T-helper 9 cell (primary cell): ENCODE measurements around the gene RNF14.

Experiments used
- DNase-seq: peaks from one replicate; pipeline ENCODE4 v3.0.0-alpha.2; 2020

The RNF14 gene

DNA sequence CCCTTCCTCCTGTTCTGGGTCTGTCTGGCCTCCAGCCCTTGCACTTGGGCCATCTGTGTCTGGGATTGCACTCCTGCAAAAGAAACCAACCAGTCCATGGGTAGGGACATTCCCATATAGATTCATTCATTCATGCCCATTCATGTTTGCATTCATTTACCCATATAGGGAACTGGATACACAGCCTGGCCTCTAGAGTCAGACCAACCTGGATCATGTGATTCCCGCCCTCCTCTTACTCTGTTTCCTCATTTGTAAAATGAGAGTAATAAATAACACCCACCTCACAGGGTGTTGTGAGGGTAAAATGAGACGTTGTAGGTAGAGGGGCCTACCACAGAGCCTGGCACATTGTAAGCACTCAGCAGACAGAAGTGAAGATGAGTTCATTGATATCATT is 19.4 kb upstream of the RNF14 start:
- no peak for DNase-seq

DNA sequence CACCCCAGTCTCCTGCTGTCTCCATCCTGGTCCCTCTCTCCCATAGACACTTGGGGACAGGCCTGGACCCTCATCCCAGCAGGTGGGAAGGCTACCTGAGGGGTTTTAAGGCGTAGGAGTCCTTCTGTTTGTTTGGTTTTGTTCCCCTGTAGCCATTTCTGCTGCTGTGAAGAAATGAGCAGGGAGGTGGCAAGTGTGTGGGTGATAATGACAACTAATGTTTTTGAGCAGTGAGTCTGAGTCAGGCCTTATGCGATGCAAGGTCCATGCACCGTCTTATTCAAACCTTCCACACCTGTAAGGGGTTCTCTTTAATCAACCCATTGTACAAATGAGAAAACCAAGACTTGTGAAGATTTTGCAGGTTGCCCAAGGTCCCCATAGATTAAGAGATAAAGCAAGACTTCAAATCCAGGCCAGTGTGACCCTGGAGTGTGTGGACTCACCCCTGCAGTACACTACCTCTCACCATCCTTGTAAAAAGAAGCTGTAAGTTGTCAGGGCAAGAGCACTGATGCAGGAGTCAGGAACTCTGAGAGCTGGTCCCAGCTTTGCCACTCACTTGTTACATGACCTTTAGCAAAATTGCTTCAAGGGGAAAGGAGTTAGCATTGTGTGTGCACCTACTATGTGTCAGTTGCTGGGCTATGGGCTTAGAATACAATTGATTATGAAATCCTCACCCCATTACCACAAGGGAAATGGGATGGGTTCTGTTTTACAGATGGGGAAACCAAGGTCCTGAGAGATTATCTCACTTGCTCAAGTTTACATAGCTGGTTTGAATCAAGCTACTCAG is 18.5 kb upstream of the RNF14 start:
- no peak for DNase-seq

DNA sequence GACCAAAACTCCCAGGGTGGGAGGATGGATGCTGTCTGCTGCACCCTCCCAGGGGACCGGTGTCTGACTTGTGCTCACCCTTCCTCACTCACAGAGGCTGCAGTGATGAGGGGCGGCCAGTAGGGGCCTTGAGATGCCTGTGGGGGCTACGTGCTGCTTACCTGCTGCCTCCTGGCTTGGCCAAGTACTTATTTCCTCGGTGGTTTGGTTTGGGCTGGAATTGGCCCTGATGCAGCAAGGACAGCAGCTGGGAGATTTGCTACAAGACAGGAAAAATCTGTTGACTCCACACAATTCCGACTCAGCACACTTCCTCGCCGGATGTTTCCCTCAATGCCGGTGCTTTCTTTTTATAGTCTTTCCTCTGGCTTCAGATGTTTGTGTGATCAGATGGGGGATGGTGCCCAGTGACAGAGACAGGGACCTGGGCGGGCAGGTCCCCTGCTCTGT is 17.5 kb upstream of the RNF14 start:
- DNase-seq = no peak

DNA sequence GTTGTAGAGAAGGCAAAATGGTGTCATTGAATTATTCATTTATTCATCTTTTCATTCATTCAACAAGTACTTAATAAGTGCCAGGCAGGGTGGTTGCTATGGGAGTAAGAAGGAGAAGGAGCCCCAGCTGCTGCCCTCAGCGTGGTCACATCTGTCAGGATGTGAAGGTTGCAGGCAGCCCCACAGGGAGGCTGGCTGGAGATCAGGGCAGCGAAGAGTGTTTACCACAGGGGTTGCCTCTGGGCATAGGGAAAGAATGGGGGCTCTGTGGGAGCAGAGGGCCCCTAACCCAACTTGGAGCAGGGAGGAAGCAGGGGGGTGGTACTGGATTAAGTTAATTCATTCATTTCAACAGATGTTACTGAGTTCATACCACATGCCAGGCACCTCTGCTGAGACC is 16.9 kb upstream of the RNF14 start:
- DNase-seq = no peak

DNA sequence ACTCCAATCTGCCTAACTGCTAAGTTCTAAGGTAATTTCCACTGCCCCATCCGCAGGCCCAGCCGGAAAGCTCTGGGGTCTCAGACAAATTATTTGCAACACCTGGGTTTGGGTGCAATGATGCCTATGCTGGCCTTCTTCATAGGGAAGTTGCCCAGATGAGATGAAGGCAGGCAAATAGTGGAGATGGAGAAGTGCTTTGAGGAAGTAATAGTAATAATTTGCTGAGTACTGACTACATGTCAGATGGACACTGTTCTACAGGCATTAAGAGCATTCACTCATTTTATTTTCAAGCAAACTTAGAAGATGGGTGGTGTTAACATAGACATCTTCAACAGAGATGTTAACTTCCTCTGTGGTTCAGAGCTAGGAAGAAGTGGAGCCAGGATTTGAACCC is 14.7 kb upstream of the RNF14 start:
- DNase-seq = no peak

DNA sequence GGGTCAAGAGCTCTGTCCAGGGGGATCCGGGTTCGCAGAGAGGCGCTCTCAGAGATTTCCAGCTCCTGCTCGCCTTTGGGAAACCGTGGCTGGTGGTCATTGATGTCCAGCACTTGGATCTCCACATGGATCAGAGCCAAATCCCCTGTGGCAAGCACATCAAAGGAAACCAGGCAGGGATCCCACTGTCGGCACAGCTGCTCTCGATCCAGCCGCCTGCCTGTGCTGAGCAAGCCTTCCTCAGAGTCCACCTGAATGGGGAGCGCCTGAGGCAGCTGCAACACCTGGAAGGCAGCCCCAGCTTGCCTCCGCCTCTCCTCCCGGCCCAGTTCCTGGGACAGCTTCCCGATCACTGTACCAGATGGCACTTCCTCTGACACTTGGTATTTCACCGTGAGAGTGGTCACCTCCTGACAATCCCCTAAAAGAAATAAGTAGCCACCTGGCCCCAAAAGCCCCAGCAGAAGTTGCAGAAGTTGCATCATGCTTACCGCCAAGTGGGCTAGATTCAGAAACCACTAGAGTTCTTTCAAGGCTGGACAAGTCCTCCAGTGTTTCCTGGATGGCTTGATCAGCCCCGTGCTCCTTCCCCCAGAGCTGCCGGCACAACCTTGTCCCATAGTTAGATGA is 11.4 kb upstream of the RNF14 start:
- no peak for DNase-seq

DNA sequence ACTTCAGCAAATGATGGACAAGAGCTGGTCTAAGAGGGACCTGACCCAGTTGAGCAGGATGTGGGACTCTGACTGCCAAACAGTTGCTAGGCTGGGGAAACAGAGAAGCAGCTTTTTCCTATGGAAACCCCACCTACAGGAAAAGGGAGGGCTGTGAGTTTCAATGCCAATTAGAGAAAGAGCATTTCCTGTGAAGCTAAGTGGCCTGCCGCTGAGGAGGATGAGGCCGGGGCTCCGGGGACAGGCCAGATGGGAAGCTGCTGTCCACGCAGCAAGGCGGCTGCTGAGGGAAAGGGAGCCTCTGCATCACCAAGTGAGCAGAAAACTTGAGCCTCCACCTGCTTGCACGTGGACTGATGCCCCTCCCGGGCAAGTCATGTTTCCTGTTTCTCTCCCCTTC is 10.8 kb upstream of the RNF14 start, which contains the start of gene PCDH12:
Gene PCDH12 (minus strand): TSS at position 90 of the 400 bp plus-strand sequence. CDS start 351 bp downstream, outside the sequence.
- DNase-seq = no peak

DNA sequence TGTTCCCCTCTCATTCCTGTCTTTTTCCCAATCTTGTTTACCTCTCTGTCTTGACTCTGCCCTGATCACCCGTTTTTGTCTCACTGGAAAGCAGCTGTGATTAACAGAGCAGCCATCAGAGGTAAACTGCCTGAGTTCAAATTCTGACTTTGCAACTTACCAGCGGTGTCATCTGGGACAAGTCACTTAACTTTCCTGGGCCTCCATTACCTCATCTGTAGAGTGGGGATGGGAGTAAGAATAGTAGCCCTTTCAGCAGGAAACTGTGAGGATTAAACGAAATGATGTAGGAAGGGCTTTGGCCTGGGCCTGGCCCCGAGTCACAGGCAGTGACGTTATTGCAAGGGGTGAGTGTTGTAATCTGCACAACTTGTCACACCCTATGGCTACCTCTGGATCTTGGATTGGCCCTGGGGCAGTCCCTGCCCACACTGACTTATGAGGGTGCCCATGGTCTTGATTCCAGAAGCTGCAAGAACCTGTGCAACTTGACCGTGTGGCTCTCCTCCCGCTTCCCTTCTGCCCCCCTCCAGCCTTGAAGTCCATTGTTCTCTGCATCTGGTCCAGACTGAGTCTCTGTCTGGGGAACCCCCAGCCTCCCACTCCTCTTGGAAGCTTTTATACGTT is 10.2 kb upstream of the RNF14 start:
- no peak for DNase-seq

DNA sequence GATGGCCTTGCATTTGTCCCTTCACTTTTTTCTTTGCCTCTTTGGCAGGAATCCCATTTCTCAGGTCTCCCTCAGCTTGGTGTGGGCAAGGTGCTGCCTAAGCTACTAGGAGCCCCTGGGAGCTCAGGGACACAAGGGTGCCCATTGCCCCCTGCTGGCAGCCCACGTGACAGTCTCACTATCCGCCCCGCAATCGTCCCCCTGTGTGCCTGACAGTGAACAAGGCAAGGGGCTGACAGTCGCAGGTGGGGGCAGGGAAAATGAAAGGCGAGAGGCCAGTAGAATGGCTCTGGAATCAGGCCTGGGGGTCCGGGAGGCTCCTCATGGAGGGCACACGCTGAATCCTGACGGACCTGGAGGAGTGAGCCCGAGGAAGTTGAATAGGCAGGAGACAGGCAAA is 8.9 kb upstream of the RNF14 start:
- DNase-seq = no peak

DNA sequence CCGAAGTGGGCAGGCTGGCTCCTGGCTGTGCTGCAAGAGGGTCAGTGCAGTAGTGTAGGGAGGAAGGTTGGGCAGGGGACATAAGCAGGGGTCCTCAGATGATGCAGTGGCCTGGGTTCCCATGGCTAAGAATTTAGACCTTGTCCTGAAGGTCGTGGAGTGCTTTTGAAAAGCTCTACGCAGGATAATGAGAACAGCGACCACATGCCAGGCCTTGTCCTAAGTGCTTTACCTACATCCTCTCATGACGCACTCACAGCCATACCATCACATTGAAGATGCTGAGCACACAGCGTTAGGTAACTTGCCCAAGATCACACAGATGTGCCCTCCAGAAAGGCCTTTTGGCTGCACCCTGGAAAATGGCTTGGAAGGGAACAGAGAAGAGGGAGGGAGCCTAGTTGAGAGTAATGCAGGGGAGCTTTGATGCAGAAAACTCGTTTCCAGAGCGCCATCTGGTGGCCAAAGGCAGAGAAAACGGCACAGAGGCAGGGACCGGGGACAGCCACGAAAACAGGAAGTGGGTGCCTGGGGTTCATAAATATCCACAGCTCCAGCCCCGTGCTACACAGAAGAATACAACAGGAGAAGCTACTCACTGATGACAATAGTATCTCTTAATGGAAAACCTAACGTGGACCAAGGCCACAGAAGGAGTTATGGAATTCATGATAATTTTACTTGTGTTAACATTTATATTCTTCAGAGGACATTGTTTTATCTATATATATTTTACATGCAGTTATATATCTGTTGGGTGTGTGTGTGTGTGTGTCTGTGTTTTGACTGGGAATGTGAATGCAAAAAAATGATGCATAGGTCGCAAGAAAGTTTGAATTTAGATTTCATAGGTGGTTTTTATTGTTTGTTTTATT is 8.2 kb upstream of the RNF14 start:
- peak; percentile 91 for DNase-seq

DNA sequence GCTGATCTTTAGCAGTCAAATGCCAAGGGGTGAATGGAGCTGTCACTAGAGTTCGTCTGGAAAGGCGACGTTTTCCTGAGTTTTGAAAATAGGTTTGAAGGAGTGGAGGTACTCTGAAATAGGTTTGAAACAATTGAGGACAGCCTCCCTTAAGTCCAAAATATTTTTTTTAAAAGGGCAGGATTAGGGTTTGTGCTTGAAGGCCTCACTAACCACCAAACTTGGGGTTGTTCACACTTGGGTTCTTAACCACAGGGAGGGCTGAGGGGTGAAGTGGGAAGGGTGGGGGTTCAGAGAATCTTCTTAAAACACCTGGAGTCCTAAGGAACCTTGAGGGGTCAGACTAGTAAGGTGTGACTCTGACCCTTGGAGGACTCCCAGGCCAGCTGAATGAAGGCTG is 7.4 kb upstream of the RNF14 start:
- DNase-seq = no peak

DNA sequence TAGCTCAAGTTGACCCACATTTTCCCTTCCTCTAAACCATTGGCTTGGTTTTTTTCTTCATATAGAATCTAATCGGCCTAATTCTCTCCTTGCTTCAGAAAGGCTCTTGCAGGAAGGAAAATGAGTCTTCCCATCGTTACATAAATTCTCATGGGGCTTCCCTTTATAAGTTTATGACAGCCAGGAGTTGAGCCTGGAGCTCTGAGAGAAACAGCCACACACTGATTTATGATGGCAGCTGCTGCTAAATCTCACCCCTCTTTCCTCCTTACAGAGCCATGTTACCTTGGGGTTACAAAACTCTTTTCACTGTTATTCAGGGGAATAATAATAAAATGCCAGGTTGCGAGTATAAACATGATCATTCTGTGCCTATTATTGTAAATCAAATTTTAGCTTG is 5.2 kb upstream of the RNF14 start:
- no peak for DNase-seq

DNA sequence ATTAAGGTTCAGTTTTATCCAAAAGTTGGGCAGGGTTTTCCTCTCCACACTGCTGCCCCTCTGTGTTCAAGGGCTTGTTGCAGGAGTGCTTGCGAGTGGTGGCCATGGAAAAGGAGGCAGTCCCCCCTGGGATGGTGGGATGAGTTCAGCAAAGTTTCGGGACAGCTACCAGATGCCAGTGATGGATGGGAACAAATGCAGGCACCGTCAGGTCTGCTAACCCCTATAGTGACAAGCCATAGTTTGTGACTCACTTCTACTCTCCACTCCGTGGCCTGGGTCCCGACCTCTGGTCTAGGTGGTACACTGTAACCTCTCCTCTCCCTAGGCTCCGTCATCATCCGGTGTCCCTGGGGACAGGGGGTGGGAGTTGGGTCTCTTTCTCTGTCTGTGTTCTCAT is 3.8 kb upstream of the RNF14 start:
- DNase-seq = no peak

DNA sequence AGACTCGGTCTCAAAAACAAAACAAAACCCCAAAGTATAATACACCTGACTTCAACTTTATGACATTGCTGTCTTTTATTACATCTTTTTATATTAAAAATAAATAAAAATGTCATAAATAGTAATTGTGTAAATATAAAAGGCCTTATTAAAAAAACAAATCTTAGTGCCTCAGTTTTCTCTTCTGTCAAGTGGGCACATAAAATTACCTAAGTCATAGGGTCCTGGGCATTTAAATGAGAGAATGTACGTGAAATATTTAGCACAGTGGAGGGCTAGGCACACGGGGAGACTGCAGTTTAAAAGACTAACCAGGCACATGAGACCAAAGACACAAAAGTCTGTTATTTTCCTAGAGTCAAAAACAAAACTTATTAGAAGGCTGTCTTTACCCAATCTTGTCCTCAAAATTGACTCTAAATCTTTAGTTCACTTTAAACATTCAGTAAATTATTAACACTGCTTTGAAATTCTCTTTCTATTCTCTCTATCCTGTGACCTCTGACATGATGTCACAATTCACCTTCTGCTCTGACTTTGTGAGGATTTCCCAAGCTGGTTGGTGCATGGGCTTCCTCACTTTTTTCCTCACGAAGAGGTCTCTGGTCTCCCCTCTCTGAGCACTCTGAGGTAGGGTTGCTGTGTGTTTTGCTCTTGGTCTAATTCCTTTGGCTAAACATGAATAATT is 2.5 kb upstream of the RNF14 start:
- DNase-seq = no peak

DNA sequence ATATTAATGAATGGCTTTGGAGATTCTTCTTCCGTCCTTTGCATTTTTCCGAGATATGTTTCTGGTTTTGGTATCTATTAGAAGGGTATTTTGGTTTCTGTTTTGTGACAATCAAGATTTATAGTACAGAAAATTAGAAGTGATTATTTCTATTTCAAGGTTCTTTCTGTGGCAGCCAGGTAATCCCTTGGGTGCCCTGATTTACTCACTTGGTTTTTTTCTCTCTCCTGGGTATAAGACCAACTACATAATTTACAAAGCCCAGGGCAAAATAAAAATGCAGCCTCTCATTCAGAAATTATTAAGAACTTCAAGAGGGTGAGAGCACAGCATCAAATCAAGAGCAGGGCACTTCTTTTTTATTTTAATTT is 2.0 kb upstream of the RNF14 start:
- no peak for DNase-seq

DNA sequence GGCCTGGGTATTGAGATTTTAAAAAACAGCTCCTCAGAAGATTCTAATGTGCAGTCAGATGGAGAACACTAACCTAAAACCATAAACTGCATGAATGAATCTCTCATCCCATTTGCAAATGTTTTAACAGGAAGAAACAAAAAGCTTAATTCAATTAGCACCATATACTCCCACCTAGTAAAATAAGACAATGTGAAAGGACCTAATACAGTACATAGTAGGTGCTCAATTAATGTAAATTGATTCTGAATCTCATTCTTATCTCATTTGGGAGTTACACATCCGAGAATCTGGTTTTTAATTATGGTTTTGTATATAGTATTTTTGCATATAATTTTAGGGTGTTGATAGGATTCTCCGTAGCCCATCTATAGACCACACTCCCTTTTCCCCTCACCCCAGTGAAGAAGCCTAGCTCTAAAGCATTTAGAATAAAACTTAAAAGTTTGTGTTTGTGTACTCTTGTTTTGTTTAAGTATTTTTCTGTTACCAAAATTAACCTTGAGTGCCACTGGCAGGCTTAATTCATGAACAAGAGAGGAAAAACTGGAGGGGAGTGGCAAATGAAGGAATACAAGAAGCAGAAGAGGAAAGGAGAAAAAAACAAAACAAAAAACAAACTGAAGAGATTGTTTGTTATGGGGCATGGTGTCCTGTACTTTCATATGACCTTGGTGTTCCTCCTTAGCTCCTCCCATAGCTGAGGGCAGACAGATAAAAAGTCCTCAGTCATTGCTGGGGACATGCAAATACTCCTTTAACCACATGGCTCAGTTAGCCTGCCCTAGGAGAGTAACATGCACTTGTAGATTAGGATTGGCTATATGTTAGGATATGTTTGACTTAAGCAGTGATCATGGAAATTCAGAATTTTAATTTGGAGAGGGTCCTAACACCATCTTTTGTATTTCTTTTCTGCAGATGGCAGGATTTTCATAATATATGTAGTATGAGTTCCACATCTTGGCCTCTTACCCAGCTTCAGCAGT is 1.2 kb downstream of the RNF14 start:
- DNase-seq = no peak

DNA sequence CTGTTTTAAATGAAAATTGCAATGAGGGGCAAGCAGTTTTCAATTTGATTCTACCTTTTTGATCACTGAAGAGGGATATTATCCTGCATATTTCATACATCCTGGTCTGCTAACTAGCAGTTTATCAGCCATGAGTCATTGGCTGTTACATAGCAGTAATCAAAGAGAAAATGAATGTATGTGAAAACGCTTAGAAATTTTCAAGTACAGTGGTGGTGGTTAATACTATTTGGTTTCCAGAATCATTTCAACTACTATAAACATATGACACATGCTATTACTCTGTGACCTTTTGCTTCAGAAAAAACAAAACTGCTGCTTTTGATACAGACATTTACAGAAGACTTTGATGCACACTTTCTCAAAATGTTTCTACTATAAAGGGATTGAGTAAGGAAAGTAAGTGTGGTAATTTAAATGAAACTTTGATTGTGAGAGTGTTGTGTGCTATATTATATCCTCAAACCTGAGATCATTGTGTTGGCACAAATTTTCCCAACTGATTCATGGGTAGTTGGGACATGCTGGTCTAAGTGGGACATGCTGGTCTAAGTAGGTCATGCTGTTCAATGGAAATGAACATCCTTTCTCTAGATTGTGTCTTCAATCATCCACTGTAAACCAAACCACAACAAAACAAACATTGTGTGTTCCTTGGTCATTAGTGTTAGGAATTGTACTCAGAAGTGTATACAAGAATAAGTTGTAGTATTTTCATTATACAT is 5.1 kb downstream of the RNF14 start:
- no peak for DNase-seq

DNA sequence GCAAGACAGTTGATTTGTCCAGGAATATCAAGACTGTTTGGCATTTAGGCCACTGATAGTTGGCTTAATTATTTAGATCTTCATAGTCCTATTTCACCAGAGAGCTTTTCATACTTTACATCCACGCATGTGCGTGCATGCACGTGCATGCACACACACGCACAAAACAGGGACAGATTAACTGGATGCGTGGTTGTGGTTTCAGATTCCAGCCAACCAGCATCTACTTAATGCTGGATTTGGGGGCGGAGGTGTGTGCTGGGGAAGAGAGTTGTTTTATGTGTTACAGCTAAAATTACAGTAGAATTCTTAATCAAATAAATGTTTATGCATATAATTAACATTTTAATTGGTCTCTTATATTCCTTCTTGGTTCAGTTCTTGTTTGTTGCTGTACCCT is 7.3 kb downstream of the RNF14 start:
- no peak for DNase-seq

DNA sequence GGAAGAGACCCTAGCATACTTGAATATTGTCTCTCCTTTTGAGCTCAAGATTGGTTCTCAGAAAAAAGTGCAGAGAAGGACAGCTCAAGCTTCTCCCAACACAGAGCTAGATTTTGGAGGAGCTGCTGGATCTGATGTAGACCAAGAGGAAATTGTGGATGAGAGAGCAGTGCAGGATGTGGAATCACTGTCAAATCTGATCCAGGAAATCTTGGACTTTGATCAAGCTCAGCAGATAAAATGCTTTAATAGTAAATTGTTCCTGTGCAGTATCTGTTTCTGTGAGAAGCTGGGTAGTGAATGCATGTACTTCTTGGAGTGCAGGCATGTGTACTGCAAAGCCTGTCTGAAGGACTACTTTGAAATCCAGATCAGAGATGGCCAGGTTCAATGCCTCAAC is 9.5 kb downstream of the RNF14 start:
- DNase-seq = no peak

DNA sequence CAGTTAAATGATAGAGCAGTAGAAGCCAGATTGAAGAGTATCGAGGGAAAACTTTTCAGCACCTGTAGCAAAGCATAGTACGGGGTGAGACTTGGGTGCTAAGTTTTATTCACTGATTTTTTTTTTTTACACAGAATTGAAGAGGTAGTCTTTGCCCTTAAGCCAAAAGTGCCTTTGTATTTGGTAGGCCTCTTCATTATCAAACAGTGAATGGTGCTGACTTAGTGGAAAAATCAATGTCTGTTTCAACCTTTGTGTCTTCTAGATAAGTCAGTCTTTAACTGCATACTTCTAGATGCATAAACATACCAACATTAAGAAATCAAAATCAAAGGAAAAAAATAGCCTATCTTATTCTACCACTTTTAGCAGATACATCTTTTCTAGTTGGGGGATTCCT is 13.7 kb downstream of the RNF14 start:
- DNase-seq = no peak

DNA sequence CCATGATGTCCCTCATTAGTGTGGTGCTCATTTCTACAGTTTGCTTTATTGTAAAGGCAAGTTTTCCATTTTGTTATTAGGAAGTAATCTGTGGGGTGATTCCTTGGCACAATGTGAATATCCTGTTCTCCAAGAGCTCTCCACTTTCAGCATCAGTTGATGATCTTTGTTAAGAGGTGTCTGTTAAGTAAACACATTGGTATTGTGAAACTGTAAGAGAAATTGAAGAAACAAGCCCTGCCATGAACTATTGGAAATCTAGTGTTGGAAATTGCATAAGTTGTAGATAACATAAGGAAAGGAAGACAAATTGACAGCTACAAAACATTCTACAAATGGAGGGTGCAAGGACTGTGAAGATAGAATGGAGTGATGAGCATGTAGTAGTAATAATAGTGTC is 17.2 kb downstream of the RNF14 start:
- DNase-seq = no peak
